Natural killer cell (primary cell): ENCODE results near the gene ZCCHC4. TPM values are rescaled to one million over a fixed set of nuclear protein-coding genes. Genes with fewer than 3 reads are reported as not detected.
"Not testable (repeated sequence)": the region's sequence is repeated elsewhere in the genome, so short reads cannot be mapped to it uniquely, and the experiment has no call there.

Source experiments
- ATAC-seq, 3 donors: fragments of 150-1000 bp in 2 of 3; fragments of 200-7000 bp in 1 of 3; cut with Tn5 transposase; 1 replicate in 1 of 3; 2 replicates in 2 of 3; pipeline ENCODE4 v1.10.0; 2021; ENCODE audit warnings: mild to moderate bottlenecking in 2 of 3, moderate library complexity in 2 of 3
- DNase-seq, 2 donors: peaks; one replicate each; pipeline versions ENCODE4 v3.0.0 to v3.0.0-alpha.2; 2013 to 2021; ENCODE audit warnings: mixed read lengths in 1 of 2
- H3K27ac ChIP-seq: one replicate; pipeline ENCODE4 v1.5.1; 2013; ENCODE audit warnings: mild to moderate bottlenecking, low read length
- H3K27me3 ChIP-seq: one replicate; pipeline ENCODE4 v1.6.1; 2013; ENCODE audit warnings: low read length; ENCODE audit not compliant: control insufficient read depth, insufficient read depth
- H3K36me3 ChIP-seq: one replicate; pipeline ENCODE4 v1.6.1; 2013; ENCODE audit warnings: low read length; ENCODE audit not compliant: control insufficient read depth, insufficient read depth
- H3K4me1 ChIP-seq: one replicate; pipeline ENCODE4 v1.6.1; 2013; ENCODE audit warnings: low read length; ENCODE audit not compliant: control insufficient read depth, insufficient read depth
- H3K4me3 ChIP-seq: one replicate; pipeline ENCODE4 v1.5.1; 2013; ENCODE audit warnings: low read length
- H3K9me3 ChIP-seq: one replicate; pipeline ENCODE4 v1.6.1; 2013; ENCODE audit warnings: low read length; ENCODE audit not compliant: control insufficient read depth, insufficient read depth
- H3K27ac Mint-ChIP-seq, 2 donors: one replicate each; pipeline ENCODE4 v1.8.0; 2022; ENCODE audit warnings: mild to moderate bottlenecking in 2 of 2, mixed read lengths in 2 of 2, moderate library complexity in 1 of 2
- H3K27me3 Mint-ChIP-seq, 2 donors: one replicate each; pipeline ENCODE4 v1.8.0; 2022; ENCODE audit warnings: low read depth in 2 of 2, mixed read lengths in 2 of 2
- H3K36me3 Mint-ChIP-seq: one replicate; pipeline ENCODE4 v1.8.0; 2022; ENCODE audit warnings: mixed read lengths
- H3K4me1 Mint-ChIP-seq, 2 donors: one replicate each; pipeline ENCODE4 v1.8.0; 2022; ENCODE audit warnings: mixed read lengths in 2 of 2
- H3K4me3 Mint-ChIP-seq: one replicate; pipeline ENCODE4 v1.8.0; 2022; ENCODE audit warnings: mild to moderate bottlenecking, moderate library complexity, mixed read lengths
- H3K9me3 Mint-ChIP-seq, 2 donors: one replicate each; pipeline ENCODE4 v1.8.0; 2022; ENCODE audit warnings: mixed read lengths in 2 of 2
- CTCF ChIP-seq: fragments of 200-600 bp; IDR thresholded peaks from one replicate; pipeline ENCODE4 v1.8.0; 2022; ENCODE audit warnings: antibody characterized with exemption
- WGBS: methylation state at CpG from one replicate; pipeline ENCODE4 v1.1.7; 2013; ENCODE audit warnings: missing lambda C conversion rate; ENCODE audit not compliant: insufficient coverage; 5-methylcytosine and 5-hydroxymethylcytosine counted together
- intact Hi-C: fragments of 100-400 bp; cut with micrococcal nuclease; formaldehyde crosslinking; loops from one replicate; pipeline ENCODE4 v1.14.2; 2022
- total RNA-seq, 4 donors: library from RNA; stranded (reverse); fragments of 120-200 nt in 1 of 4; gene quantifications; one replicate each; pipeline versions ENCODE4 v1.2.3 to v1.2.4, GENCODE V29; 2013 to 2022

ZCCHC4 gene
- total RNA-seq, 3 donors from 2014 or later (not counting 1 experiment from before 2014, with no cell fraction given) = 9.4 to 12.0 (median 10.9) TPM

GRCh38 chr4:25313201-25313895 is 774 bp downstream of the ZCCHC4 start:
- Mint-ChIP-seq H3K4me3 (peak overlapping the region; percentile 99), H3K4me1 (peaks cover 12 to 18% of the 10 kb centered on the region in 2 donors), H3K9me3 (no peaks in the 10 kb centered on the region), H3K27me3 (peaks cover 0 to 7% of the 10 kb centered on the region in 2 donors), H3K27ac (peak overlapping the region; percentile 93 to 99), H3K36me3 (no peaks in the 10 kb centered on the region)
- 30% methylated on average over 23 of the region's 23 CpGs for WGBS
- intact Hi-C loops = loop anchor here (2.0 kb wide), 1 partner anchor 153 kb away; the partner anchor contains the start of gene SEPSECS
- Histone ChIP-seq H3K9me3 (no peaks in the 10 kb centered on the region), H3K27me3 (no peaks in the 10 kb centered on the region), H3K27ac (peak overlapping the region; percentile 60), H3K4me3 (peak overlapping the region; percentile 63), H3K4me1 (peaks cover 8% of the 10 kb centered on the region), H3K36me3 (peaks cover 6% of the 10 kb centered on the region)
- DNase-seq = peak in 1 of 2 donors; percentile 45
- ATAC-seq = no peak
- no peak for TF ChIP-seq CTCF

- H3K36me3 Mint-ChIP-seq = no peaks in the 10 kb centered on the region
- WGBS = 70% methylated on average over 2 of the region's 2 CpGs
- no peaks in the 10 kb centered on the region for H3K9me3 Mint-ChIP-seq
- no peak overlapping the region for H3K27ac ChIP-seq
- DNase-seq (no peak), ATAC-seq (no peak)
- H3K36me3 ChIP-seq = peaks cover 18% of the 10 kb centered on the region
- H3K27me3 Mint-ChIP-seq = no peaks in the 10 kb centered on the region
- no peak overlapping the region for H3K27ac Mint-ChIP-seq
- no peaks in the 10 kb centered on the region for H3K4me1 ChIP-seq
- H3K4me3 ChIP-seq = no peak overlapping the region
- H3K4me1 Mint-ChIP-seq = no peaks in the 10 kb centered on the region
- intact Hi-C loops = no loop called here
- no peak overlapping the region for H3K4me3 Mint-ChIP-seq
- no peaks in the 10 kb centered on the region for H3K27me3 ChIP-seq
- H3K9me3 ChIP-seq = no peaks in the 10 kb centered on the region
- TF ChIP-seq CTCF = no peak
These were observed 7.8 kb downstream of the ZCCHC4 start for GRCh38 chr4:25320336-25320735.

GRCh38 chr4:25320773-25321172 is 8.2 kb downstream of the ZCCHC4 start:
- H3K36me3 Mint-ChIP-seq = no peaks in the 10 kb centered on the region
- TF ChIP-seq CTCF = no peak
- no peak overlapping the region for H3K27ac ChIP-seq

GRCh38 chr4:25321703-25322102 is 9.1 kb downstream of the ZCCHC4 start:
- no peaks in the 10 kb centered on the region for H3K27me3 Mint-ChIP-seq
- DNase-seq = no peak
- TF ChIP-seq CTCF = no peak
- no peak overlapping the region for H3K4me3 ChIP-seq
- no peaks in the 10 kb centered on the region for H3K27me3 ChIP-seq
- H3K9me3 Mint-ChIP-seq = no peaks in the 10 kb centered on the region
- no peak overlapping the region for H3K4me3 Mint-ChIP-seq
- peaks cover 11% of the 10 kb centered on the region for H3K36me3 ChIP-seq
- H3K36me3 Mint-ChIP-seq = no peaks in the 10 kb centered on the region
- intact Hi-C loops = no loop called here
- H3K4me1 Mint-ChIP-seq = peaks cover 0 to 5% of the 10 kb centered on the region in 2 donors
- no peak overlapping the region for H3K27ac Mint-ChIP-seq
- 91% methylated on average over 3 of the region's 3 CpGs for whole genome bisulfite sequencing
- ATAC-seq = no peak
- H3K9me3 ChIP-seq = no peaks in the 10 kb centered on the region
- no peak overlapping the region for H3K27ac ChIP-seq
- no peaks in the 10 kb centered on the region for H3K4me1 ChIP-seq

More at GRCh38 chr4:25320773-25321172, 8.2 kb downstream of the ZCCHC4 start:
- 80% methylated on average over 1 of the region's 1 CpG for WGBS
- no peak for DNase-seq
- H3K27me3 ChIP-seq = no peaks in the 10 kb centered on the region
- H3K9me3 Mint-ChIP-seq = no peaks in the 10 kb centered on the region
- H3K36me3 ChIP-seq = peaks cover 17% of the 10 kb centered on the region
- H3K4me1 Mint-ChIP-seq = no peaks in the 10 kb centered on the region
- no peak overlapping the region for H3K27ac Mint-ChIP-seq
- no peak overlapping the region for H3K4me3 Mint-ChIP-seq
- no peaks in the 10 kb centered on the region for H3K27me3 Mint-ChIP-seq
- no peak for ATAC-seq
- H3K4me3 ChIP-seq = no peak overlapping the region
- intact Hi-C loops = no loop called here
- no peaks in the 10 kb centered on the region for H3K9me3 ChIP-seq
- H3K4me1 ChIP-seq = no peaks in the 10 kb centered on the region

GRCh38 chr4:25328463-25328862 is 15.9 kb downstream of the ZCCHC4 start:
- H3K4me1 Mint-ChIP-seq = peaks cover 17% of the 10 kb centered on the region in 2 donors
- H3K9me3 Mint-ChIP-seq, H3K4me3 Mint-ChIP-seq, H3K27me3 ChIP-seq, H3K36me3 Mint-ChIP-seq, H3K4me3 ChIP-seq, intact Hi-C loops, H3K36me3 ChIP-seq, H3K27ac ChIP-seq, H3K9me3 ChIP-seq, ATAC-seq, H3K27ac Mint-ChIP-seq, DNase-seq, H3K27me3 Mint-ChIP-seq: not testable (repeated sequence)
- peaks cover 11% of the 10 kb centered on the region for H3K4me1 ChIP-seq
- WGBS = 97% methylated on average over 3 of the region's 3 CpGs
